OCI-LY7 (cell line): ENCODE data around the gene KIRREL3. TPM values are rescaled to one million over a fixed set of nuclear protein-coding genes. Genes with fewer than 3 reads are reported as not detected.

Experiments
- BruUV-seq: library from RNA; stranded (reverse); fragments of 400-500 nt; replicated peaks from 2 replicates; lab custom pipeline; 2021; lab: Mats Ljungman, UMichigan
- CTCF ChIA-PET: fragments of 300-600 bp; sonication (Branson Sonifier 250); formaldehyde crosslinking; loops from one replicate; lab custom pipeline; 2022; ENCODE audit warnings: antibody characterized with exemption; ENCODE audit not compliant: unreplicated experiment; lab: Charles Lee
- POLR2A ChIA-PET: fragments of 300-600 bp; sonication (Branson Sonifier 250); formaldehyde crosslinking; loops from one replicate; lab custom pipeline; 2022; ENCODE audit warnings: antibody characterized with exemption; lab: Charles Lee
- DNase-seq: peaks from one replicate; pipeline ENCODE4 v3.0.0-alpha.2; 2015; ENCODE audit warnings: low spot score
- H2AFZ ChIP-seq: fragments of 200-600 bp; sonication (generic), shearing (Covaris generic); 2 replicates; pipeline ENCODE4 v1.6.1; 2014; ENCODE audit warnings: mild to moderate bottlenecking, antibody characterized with exemption, low read length, moderate library complexity
- H3K27ac ChIP-seq: fragments of 200-600 bp; sonication (generic); 2 replicates; pipeline ENCODE4 v1.5.1; 2014; ENCODE audit warnings: mixed run types, low read depth, mild to moderate bottlenecking, moderate library complexity, low read length, inconsistent platforms; ENCODE audit not compliant: poor library complexity, severe bottlenecking
- H3K36me3 ChIP-seq: fragments of 200-600 bp; sonication (generic); 2 replicates; pipeline ENCODE4 v1.6.1; 2014; ENCODE audit warnings: mild to moderate bottlenecking, antibody characterized with exemption, low read length, moderate library complexity, mixed read lengths; ENCODE audit not compliant: insufficient read depth
- H3K4me1 ChIP-seq: fragments of 200-600 bp; sonication (generic); 2 replicates; pipeline ENCODE4 v1.5.1; 2014; ENCODE audit warnings: mild to moderate bottlenecking, low read length; ENCODE audit not compliant: insufficient read depth, poor library complexity, severe bottlenecking
- H3K4me2 ChIP-seq: fragments of 200-600 bp; sonication (generic); 2 replicates; pipeline ENCODE4 v1.6.1; 2014; ENCODE audit warnings: mild to moderate bottlenecking, low read length
- H3K4me3 ChIP-seq: fragments of 200-600 bp; sonication (generic); 2 replicates; pipeline ENCODE4 v1.5.1; 2014; ENCODE audit warnings: mild to moderate bottlenecking, low read depth, low read length; ENCODE audit not compliant: poor library complexity, severe bottlenecking
- H3K79me2 ChIP-seq: fragments of 200-600 bp; sonication (generic); 2 replicates; pipeline ENCODE4 v1.6.1; 2016; ENCODE audit warnings: low read depth, mild to moderate bottlenecking, low read length, moderate library complexity, mixed read lengths; ENCODE audit not compliant: insufficient read depth
- H3K9me2 ChIP-seq: fragments of 200-600 bp; sonication (generic); 2 replicates; pipeline ENCODE4 v1.6.1; 2016; ENCODE audit warnings: mild to moderate bottlenecking, low read length, mixed read lengths; ENCODE audit not compliant: insufficient read depth
- H3K9me3 ChIP-seq: fragments of 200-600 bp; sonication (generic); 2 replicates; pipeline ENCODE4 v1.6.1; 2014; ENCODE audit warnings: mild to moderate bottlenecking, mixed run types, low read length, mixed read lengths
- H4K20me1 ChIP-seq: fragments of 200-600 bp; sonication (generic); 2 replicates; pipeline ENCODE4 v1.6.1; 2014; ENCODE audit warnings: mild to moderate bottlenecking, antibody characterized with exemption, low read length, moderate library complexity, mixed read lengths; ENCODE audit not compliant: insufficient read depth
- EZH2phosphoT487 ChIP-seq: fragments of 200-600 bp; sonication (generic); IDR thresholded peaks from 2 replicates; pipeline ENCODE4 v1.6.1; 2018; ENCODE audit warnings: low read depth, borderline replicate concordance, mild to moderate bottlenecking, mixed run types, antibody characterized with exemption, low read length, moderate library complexity, mixed read lengths
- intact Hi-C: fragments of 100-400 bp; cut with micrococcal nuclease; formaldehyde crosslinking; loops from one replicate; pipeline ENCODE4 v1.10.0; 2022; ENCODE audit not compliant: unreplicated experiment
- total RNA-seq, 2 experiments: library from RNA; depleted of rRNA in 1 of 2; stranded (reverse); fragments of >200 nt in 1 of 2; shearing (Covaris generic) in 1 of 2; gene quantifications; 2 replicates each; pipeline ENCODE4 v1.2.3, GENCODE V29; 2014 to 2022
- TF ChIP-seq, protein P1 (sequence below): fragments of 200-600 bp; sonication (generic); conservative IDR thresholded peaks from 2 replicates; pipeline ENCODE4 v1.5.1; 2014; ENCODE audit warnings: mild to moderate bottlenecking, antibody characterized with exemption, low read length, moderate library complexity, mixed read lengths

Gene KIRREL3
- total RNA-seq, 2 experiments from 2014 or later, result not detected

DNA sequence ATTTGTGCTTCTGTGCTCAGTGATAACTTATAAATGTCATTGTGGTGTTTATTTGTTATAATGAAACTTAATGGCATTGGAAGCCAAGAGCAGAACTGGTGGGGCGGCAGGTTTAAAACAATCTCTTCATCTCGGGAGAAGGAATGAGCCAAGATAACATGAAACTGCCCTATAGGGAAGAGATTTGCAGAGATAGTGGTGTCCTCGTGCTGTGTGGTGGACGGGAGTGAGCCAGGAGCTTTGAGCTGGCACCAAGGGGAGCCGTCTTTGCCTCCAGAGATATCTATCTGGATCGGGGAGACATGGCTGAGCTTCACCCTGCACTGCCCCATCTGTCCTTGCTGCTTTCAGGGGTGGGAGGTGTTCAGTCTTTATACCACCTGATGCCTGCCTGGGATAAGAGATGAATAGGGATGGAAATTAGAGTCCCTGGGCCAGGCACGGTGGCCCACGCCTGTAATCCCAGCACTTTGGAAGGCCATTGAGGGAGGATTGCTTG, 455.5 kb downstream of the KIRREL3 start:
- no peaks in the 10 kb centered on the region for H3K36me3 ChIP-seq
- H2AFZ ChIP-seq, result no peak overlapping the region
- H3K4me2 ChIP-seq, result no peak overlapping the region
- no peaks in the 10 kb centered on the region for H3K79me2 ChIP-seq
- intact Hi-C loops, result no loop called here
- H3K4me1 ChIP-seq, result no peaks in the 10 kb centered on the region
- H3K4me3 ChIP-seq, result no peak overlapping the region
- H3K9me2 ChIP-seq, result no peaks in the 10 kb centered on the region
- ChIA-PET CTCF (no interaction called here), POLR2A (no interaction called here)
- BruUV-seq, result no TSS peak
- no peak overlapping the region for H3K27ac ChIP-seq
- H4K20me1 ChIP-seq, result no peaks in the 10 kb centered on the region
- no peak for TF ChIP-seq EZH2phosphoT487
- TF ChIP-seq, protein P1, sequence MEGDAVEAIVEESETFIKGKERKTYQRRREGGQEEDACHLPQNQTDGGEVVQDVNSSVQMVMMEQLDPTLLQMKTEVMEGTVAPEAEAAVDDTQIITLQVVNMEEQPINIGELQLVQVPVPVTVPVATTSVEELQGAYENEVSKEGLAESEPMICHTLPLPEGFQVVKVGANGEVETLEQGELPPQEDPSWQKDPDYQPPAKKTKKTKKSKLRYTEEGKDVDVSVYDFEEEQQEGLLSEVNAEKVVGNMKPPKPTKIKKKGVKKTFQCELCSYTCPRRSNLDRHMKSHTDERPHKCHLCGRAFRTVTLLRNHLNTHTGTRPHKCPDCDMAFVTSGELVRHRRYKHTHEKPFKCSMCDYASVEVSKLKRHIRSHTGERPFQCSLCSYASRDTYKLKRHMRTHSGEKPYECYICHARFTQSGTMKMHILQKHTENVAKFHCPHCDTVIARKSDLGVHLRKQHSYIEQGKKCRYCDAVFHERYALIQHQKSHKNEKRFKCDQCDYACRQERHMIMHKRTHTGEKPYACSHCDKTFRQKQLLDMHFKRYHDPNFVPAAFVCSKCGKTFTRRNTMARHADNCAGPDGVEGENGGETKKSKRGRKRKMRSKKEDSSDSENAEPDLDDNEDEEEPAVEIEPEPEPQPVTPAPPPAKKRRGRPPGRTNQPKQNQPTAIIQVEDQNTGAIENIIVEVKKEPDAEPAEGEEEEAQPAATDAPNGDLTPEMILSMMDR, result no peak
- DNase-seq, result no peak
- H3K9me3 ChIP-seq, result no peaks in the 10 kb centered on the region

DNA sequence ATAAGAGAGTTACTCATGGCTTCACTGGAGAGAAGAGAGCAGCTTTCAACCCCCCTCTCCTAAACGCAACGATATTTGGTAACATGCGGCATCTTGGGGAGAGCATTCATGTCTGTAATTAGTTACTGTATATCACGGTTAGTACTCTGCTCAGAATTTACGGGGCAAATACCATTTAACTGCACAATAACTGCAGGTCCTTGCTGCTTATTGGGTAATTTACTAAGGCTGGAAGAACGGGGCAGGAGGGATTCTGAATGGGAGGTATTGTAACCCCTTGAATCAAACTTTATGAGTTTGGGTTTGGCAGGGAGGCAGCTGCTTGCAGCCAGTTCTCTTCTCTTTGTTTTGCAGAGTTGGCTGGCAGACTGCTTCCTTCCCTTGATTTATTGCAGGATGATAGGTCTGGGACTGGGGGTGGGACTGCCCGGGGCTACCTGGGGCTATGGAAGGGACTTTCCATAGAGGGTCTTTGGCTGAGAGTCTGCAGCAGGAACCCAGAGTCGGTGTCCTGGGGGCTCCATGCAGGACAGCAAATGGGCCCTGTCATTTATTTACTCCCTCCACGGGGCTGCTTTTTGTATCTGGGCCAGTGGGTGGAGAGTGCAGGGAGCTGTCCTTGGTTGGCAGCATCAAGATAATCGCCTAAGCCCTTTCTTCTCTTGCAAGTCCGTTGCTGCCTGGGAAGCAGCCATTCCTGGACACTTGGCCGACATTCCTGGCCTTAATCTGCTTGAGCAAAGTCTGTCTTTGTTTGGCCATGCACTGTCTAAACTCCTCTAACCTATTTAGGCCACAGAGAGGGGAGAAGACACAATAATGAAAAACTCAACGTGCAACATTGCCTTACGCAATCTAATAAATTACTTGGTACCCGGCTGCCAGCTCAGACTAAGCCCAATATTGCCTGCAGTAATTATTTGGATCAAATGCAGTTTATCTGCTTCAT, 456.2 kb downstream of the KIRREL3 start:
- CTCF ChIA-PET, result no interaction called here
- Histone ChIP-seq H3K79me2 (no peaks in the 10 kb centered on the region), H3K4me1 (no peaks in the 10 kb centered on the region), H3K27ac (no peak overlapping the region), H3K4me3 (no peak overlapping the region), H3K9me2 (no peaks in the 10 kb centered on the region), H3K4me2 (no peak overlapping the region), H2AFZ (no peak overlapping the region), H4K20me1 (no peaks in the 10 kb centered on the region), H3K9me3 (no peaks in the 10 kb centered on the region), H3K36me3 (no peaks in the 10 kb centered on the region)
- TF ChIP-seq, protein P1, result no peak
- TF ChIP-seq EZH2phosphoT487, result no peak
- intact Hi-C loops, result no loop called here
- BruUV-seq, result no TSS peak
- DNase-seq, result no peak
- POLR2A ChIA-PET, result no interaction called here

DNA sequence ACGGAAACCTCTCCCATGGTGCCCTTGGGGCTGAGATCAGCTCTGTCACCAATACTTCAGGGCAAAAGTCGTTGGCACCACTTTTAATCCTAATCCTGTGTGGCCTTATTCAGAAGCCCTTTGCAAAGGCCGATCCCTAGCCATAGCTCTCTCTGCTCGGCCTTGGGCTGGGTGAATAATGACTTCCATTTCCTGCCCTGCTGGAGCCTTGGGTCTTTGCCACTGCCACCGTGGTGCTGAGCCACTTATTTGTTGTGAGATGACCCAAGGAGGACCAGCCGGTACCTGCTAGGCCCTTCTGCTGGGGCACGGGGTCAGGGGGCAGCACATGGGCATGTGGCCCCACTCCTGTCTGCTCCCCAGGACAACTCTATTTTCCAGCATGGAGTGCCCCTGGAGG, 456.9 kb downstream of the KIRREL3 start:
- Histone ChIP-seq H3K4me2 (no peak overlapping the region), H2AFZ (no peak overlapping the region), H4K20me1 (no peaks in the 10 kb centered on the region), H3K27ac (no peak overlapping the region), H3K36me3 (no peaks in the 10 kb centered on the region), H3K9me3 (no peaks in the 10 kb centered on the region), H3K79me2 (no peaks in the 10 kb centered on the region), H3K9me2 (no peaks in the 10 kb centered on the region), H3K4me1 (no peaks in the 10 kb centered on the region), H3K4me3 (no peak overlapping the region)
- no peak for DNase-seq
- intact Hi-C loops, result no loop called here
- POLR2A ChIA-PET, result no interaction called here
- BruUV-seq, result no TSS peak
- TF ChIP-seq, protein P1, result no peak
- no peak for TF ChIP-seq EZH2phosphoT487
- CTCF ChIA-PET, result interaction anchor here (0.6 kb wide), 1 partner anchor 111 kb away, joined by 3 read pairs; no protein-coding TSS in a partner anchor
